ENCODE data around the gene NUMB.
"Not testable (repeated sequence)": the region's sequence is repeated elsewhere in the genome, so short reads cannot be mapped to it uniquely, and the experiment has no call there.

NUMB gene

GRCh38 chr14:73438993-73439392, 19.4 kb downstream of the NUMB start:
- Histone ChIP-seq H3K27me3 (ENCODE audit: control insufficient read depth in 1 of 2, insufficient read depth in 2 of 2, low read length in 2 of 2) (no peaks in the 10 kb centered on the region), H3K27ac (ENCODE audit: low read depth, low read length) (no peak overlapping the region), H3K36me3 (ENCODE audit: insufficient read depth, low read length) (no peaks in the 10 kb centered on the region), H3K4me1 (ENCODE audit: insufficient read depth, low read length) (peaks cover 5% of the 10 kb centered on the region), H3K9ac (ENCODE audit: low read length) (no peak overlapping the region), H3K4me3 (ENCODE audit: low read depth in 1 of 2, low read length in 2 of 2) (no peak overlapping the region), H3K9me3 (ENCODE audit: low read length) (no peaks in the 10 kb centered on the region)

- no peaks in the 10 kb centered on the region for H3K27me3 ChIP-seq (ENCODE audit: control insufficient read depth in 1 of 2, insufficient read depth in 2 of 2, low read length in 2 of 2)
- H3K4me3 ChIP-seq (ENCODE audit: low read depth in 1 of 2, low read length in 2 of 2): no peak overlapping the region
- no peaks in the 10 kb centered on the region for H3K36me3 ChIP-seq (ENCODE audit: insufficient read depth, low read length)
- no peak overlapping the region for H3K27ac ChIP-seq (ENCODE audit: low read depth, low read length)
- peaks cover 5% of the 10 kb centered on the region for H3K4me1 ChIP-seq (ENCODE audit: insufficient read depth, low read length)
- no peak overlapping the region for H3K9ac ChIP-seq (ENCODE audit: low read length)
- no peaks in the 10 kb centered on the region for H3K9me3 ChIP-seq (ENCODE audit: low read length)
These were observed 21.1 kb downstream of the NUMB start for GRCh38 chr14:73437206-73437605.

GRCh38 chr14:73432124-73432523, 26.2 kb downstream of the NUMB start:
- H3K4me1 ChIP-seq (ENCODE audit: insufficient read depth, low read length): peaks cover 15% of the 10 kb centered on the region
- H3K36me3 ChIP-seq (ENCODE audit: insufficient read depth, low read length): no peaks in the 10 kb centered on the region
- no peak overlapping the region for H3K9ac ChIP-seq (ENCODE audit: low read length)
- no peaks in the 10 kb centered on the region for H3K9me3 ChIP-seq (ENCODE audit: low read length)
- H3K27ac ChIP-seq (ENCODE audit: low read depth, low read length): no peak overlapping the region
- H3K4me3 ChIP-seq (ENCODE audit: low read depth in 1 of 2, low read length in 2 of 2): no peak overlapping the region
- H3K27me3 ChIP-seq (ENCODE audit: control insufficient read depth in 1 of 2, insufficient read depth in 2 of 2, low read length in 2 of 2): no peaks in the 10 kb centered on the region

GRCh38 chr14:73428353-73428824, 30.0 kb downstream of the NUMB start:
- no peaks in the 10 kb centered on the region for H3K36me3 ChIP-seq (ENCODE audit: insufficient read depth, low read length)
- H3K27me3 ChIP-seq (ENCODE audit: control insufficient read depth in 1 of 2, insufficient read depth in 2 of 2, low read length in 2 of 2): no peaks in the 10 kb centered on the region
- no peak overlapping the region for H3K9ac ChIP-seq (ENCODE audit: low read length)
- peaks cover 20% of the 10 kb centered on the region for H3K4me1 ChIP-seq (ENCODE audit: insufficient read depth, low read length)
- H3K9me3 ChIP-seq (ENCODE audit: low read length): no peaks in the 10 kb centered on the region
- H3K4me3 ChIP-seq (ENCODE audit: low read depth in 1 of 2, low read length in 2 of 2): no peak overlapping the region
- H3K27ac ChIP-seq (ENCODE audit: low read depth, low read length): no peak overlapping the region

- no peaks in the 10 kb centered on the region for H3K9me3 ChIP-seq (ENCODE audit: low read length)
- H3K27me3 ChIP-seq (ENCODE audit: control insufficient read depth in 1 of 2, insufficient read depth in 2 of 2, low read length in 2 of 2): no peaks in the 10 kb centered on the region
- peaks cover 21% of the 10 kb centered on the region for H3K4me1 ChIP-seq (ENCODE audit: insufficient read depth, low read length)
- H3K4me3 ChIP-seq (ENCODE audit: low read depth in 1 of 2, low read length in 2 of 2): no peak overlapping the region
- H3K27ac ChIP-seq (ENCODE audit: low read depth, low read length): no peak overlapping the region
- no peaks in the 10 kb centered on the region for H3K36me3 ChIP-seq (ENCODE audit: insufficient read depth, low read length)
- H3K9ac ChIP-seq (ENCODE audit: low read length): no peak overlapping the region
These were observed 30.7 kb downstream of the NUMB start for GRCh38 chr14:73427516-73428264.

GRCh38 chr14:73426877-73427276, 31.5 kb downstream of the NUMB start:
- no peak overlapping the region for H3K27ac ChIP-seq (ENCODE audit: low read depth, low read length)
- no peak overlapping the region for H3K9ac ChIP-seq (ENCODE audit: low read length)
- H3K4me1 ChIP-seq (ENCODE audit: insufficient read depth, low read length): peaks cover 27% of the 10 kb centered on the region
- no peaks in the 10 kb centered on the region for H3K9me3 ChIP-seq (ENCODE audit: low read length)
- H3K36me3 ChIP-seq (ENCODE audit: insufficient read depth, low read length): no peaks in the 10 kb centered on the region
- H3K4me3 ChIP-seq (ENCODE audit: low read depth in 1 of 2, low read length in 2 of 2): no peak overlapping the region
- no peaks in the 10 kb centered on the region for H3K27me3 ChIP-seq (ENCODE audit: control insufficient read depth in 1 of 2, insufficient read depth in 2 of 2, low read length in 2 of 2)

- no peak overlapping the region for H3K9ac ChIP-seq (ENCODE audit: low read length)
- no peak overlapping the region for H3K27ac ChIP-seq (ENCODE audit: low read depth, low read length)
- peaks cover 4% of the 10 kb centered on the region for H3K36me3 ChIP-seq (ENCODE audit: insufficient read depth, low read length)
- H3K27me3 ChIP-seq (ENCODE audit: control insufficient read depth in 1 of 2, insufficient read depth in 2 of 2, low read length in 2 of 2): no peaks in the 10 kb centered on the region
- peaks cover 27% of the 10 kb centered on the region for H3K4me1 ChIP-seq (ENCODE audit: insufficient read depth, low read length)
- H3K4me3 ChIP-seq (ENCODE audit: low read depth in 1 of 2, low read length in 2 of 2): no peak overlapping the region
- no peaks in the 10 kb centered on the region for H3K9me3 ChIP-seq (ENCODE audit: low read length)
These were observed 33.9 kb downstream of the NUMB start for GRCh38 chr14:73424453-73424852.

GRCh38 chr14:73423092-73423491, 35.3 kb downstream of the NUMB start:
- H3K9me3 ChIP-seq (ENCODE audit: low read length); H3K36me3 ChIP-seq (ENCODE audit: insufficient read depth, low read length); H3K4me3 ChIP-seq (ENCODE audit: low read depth in 1 of 2, low read length in 2 of 2); H3K9ac ChIP-seq (ENCODE audit: low read length); H3K27ac ChIP-seq (ENCODE audit: low read depth, low read length); H3K27me3 ChIP-seq (ENCODE audit: control insufficient read depth in 1 of 2, insufficient read depth in 2 of 2, low read length in 2 of 2): not testable (repeated sequence)
- peaks cover 22% of the 10 kb centered on the region for H3K4me1 ChIP-seq (ENCODE audit: insufficient read depth, low read length)

- Histone ChIP-seq H3K27ac (ENCODE audit: low read depth, low read length) (no peak overlapping the region), H3K4me1 (ENCODE audit: insufficient read depth, low read length) (peaks cover 17% of the 10 kb centered on the region)
These were observed 35.8 kb downstream of the NUMB start for GRCh38 chr14:73422515-73422914.

GRCh38 chr14:73418227-73418626, 40.1 kb downstream of the NUMB start:
- H3K4me3 ChIP-seq (ENCODE audit: low read depth in 1 of 2, low read length in 2 of 2): no peak overlapping the region
- peaks cover 7% of the 10 kb centered on the region for H3K4me1 ChIP-seq (ENCODE audit: insufficient read depth, low read length)
- peaks cover 4% of the 10 kb centered on the region for H3K36me3 ChIP-seq (ENCODE audit: insufficient read depth, low read length)
- no peak overlapping the region for H3K9ac ChIP-seq (ENCODE audit: low read length)
- H3K9me3 ChIP-seq (ENCODE audit: low read length): no peaks in the 10 kb centered on the region
- H3K27ac ChIP-seq (ENCODE audit: low read depth, low read length): no peak overlapping the region
- no peaks in the 10 kb centered on the region for H3K27me3 ChIP-seq (ENCODE audit: control insufficient read depth in 1 of 2, insufficient read depth in 2 of 2, low read length in 2 of 2)

More at GRCh38 chr14:73422515-73422914, 35.8 kb downstream of the NUMB start:
- no peaks in the 10 kb centered on the region for H3K9me3 ChIP-seq (ENCODE audit: low read length)
- H3K4me3 ChIP-seq (ENCODE audit: low read depth in 1 of 2, low read length in 2 of 2): no peak overlapping the region
- H3K27me3 ChIP-seq (ENCODE audit: control insufficient read depth in 1 of 2, insufficient read depth in 2 of 2, low read length in 2 of 2): no peaks in the 10 kb centered on the region
- no peak overlapping the region for H3K9ac ChIP-seq (ENCODE audit: low read length)
- H3K36me3 ChIP-seq (ENCODE audit: insufficient read depth, low read length): peaks cover 4% of the 10 kb centered on the region

- not testable (repeated sequence) for H3K9me3 ChIP-seq (ENCODE audit: low read length); H3K9ac ChIP-seq (ENCODE audit: low read length); H3K4me3 ChIP-seq (ENCODE audit: low read depth in 1 of 2, low read length in 2 of 2); H3K27ac ChIP-seq (ENCODE audit: low read depth, low read length); H3K36me3 ChIP-seq (ENCODE audit: insufficient read depth, low read length); H3K4me1 ChIP-seq (ENCODE audit: insufficient read depth, low read length); H3K27me3 ChIP-seq (ENCODE audit: control insufficient read depth in 1 of 2, insufficient read depth in 2 of 2, low read length in 2 of 2)
These were observed 52.1 kb downstream of the NUMB start for GRCh38 chr14:73406248-73406647.

- H3K27me3 ChIP-seq (ENCODE audit: control insufficient read depth in 1 of 2, insufficient read depth in 2 of 2, low read length in 2 of 2): no peaks in the 10 kb centered on the region
- no peak overlapping the region for H3K27ac ChIP-seq (ENCODE audit: low read depth, low read length)
- no peak overlapping the region for H3K4me3 ChIP-seq (ENCODE audit: low read depth in 1 of 2, low read length in 2 of 2)
- peaks cover 3% of the 10 kb centered on the region for H3K36me3 ChIP-seq (ENCODE audit: insufficient read depth, low read length)
- no peaks in the 10 kb centered on the region for H3K9me3 ChIP-seq (ENCODE audit: low read length)
- peaks cover 7% of the 10 kb centered on the region for H3K4me1 ChIP-seq (ENCODE audit: insufficient read depth, low read length)
- no peak overlapping the region for H3K9ac ChIP-seq (ENCODE audit: low read length)
These were observed 55.1 kb downstream of the NUMB start for GRCh38 chr14:73403181-73403752.
